Measurements from ENCODE around the gene VPS9D1. TPM values are rescaled to one million over a fixed set of nuclear protein-coding genes. Genes with fewer than 3 reads are reported as not detected.

The VPS9D1 gene
- total RNA-seq, 1 donor from 2014 or later, result 20.2 TPM

DNA sequence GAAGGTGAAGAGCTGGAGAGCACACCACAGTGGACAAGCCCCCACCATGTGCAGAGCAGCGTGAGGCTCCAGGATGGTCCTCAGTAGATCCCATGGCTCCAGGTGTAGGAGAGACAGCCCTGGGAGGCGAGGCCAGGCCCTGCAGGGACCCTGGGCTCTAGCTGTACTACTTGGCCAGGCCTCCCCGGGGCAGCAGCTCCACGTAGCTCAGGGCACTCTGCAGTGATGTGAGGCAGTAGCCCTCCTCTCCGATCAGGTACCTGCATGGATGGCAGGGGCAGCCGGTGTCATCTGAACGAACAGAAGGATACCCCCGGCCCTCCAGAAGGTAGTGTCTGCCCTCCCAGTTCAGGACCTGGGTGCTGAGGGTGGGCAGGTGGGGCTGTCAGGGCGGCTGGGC is 13.0 kb downstream of the VPS9D1 start:
- Mint-ChIP-seq H3K4me3 (no peak overlapping the region), H3K27ac (ENCODE audit: unreplicated experiment) (no peak overlapping the region), H3K36me3 (ENCODE audit: low read depth) (no peaks in the 10 kb centered on the region), H3K27me3 (ENCODE audit: low read depth) (peaks cover 6% of the 10 kb centered on the region), H3K9me3 (no peaks in the 10 kb centered on the region), H3K4me1 (peaks cover 9% of the 10 kb centered on the region)
- TF ChIP-seq, protein P1, sequence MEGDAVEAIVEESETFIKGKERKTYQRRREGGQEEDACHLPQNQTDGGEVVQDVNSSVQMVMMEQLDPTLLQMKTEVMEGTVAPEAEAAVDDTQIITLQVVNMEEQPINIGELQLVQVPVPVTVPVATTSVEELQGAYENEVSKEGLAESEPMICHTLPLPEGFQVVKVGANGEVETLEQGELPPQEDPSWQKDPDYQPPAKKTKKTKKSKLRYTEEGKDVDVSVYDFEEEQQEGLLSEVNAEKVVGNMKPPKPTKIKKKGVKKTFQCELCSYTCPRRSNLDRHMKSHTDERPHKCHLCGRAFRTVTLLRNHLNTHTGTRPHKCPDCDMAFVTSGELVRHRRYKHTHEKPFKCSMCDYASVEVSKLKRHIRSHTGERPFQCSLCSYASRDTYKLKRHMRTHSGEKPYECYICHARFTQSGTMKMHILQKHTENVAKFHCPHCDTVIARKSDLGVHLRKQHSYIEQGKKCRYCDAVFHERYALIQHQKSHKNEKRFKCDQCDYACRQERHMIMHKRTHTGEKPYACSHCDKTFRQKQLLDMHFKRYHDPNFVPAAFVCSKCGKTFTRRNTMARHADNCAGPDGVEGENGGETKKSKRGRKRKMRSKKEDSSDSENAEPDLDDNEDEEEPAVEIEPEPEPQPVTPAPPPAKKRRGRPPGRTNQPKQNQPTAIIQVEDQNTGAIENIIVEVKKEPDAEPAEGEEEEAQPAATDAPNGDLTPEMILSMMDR (conservative IDR thresholded peaks at IDR 0.05), result no peak
- DNase-seq (ENCODE audit: low read depth, low spot score), result no peak

DNA sequence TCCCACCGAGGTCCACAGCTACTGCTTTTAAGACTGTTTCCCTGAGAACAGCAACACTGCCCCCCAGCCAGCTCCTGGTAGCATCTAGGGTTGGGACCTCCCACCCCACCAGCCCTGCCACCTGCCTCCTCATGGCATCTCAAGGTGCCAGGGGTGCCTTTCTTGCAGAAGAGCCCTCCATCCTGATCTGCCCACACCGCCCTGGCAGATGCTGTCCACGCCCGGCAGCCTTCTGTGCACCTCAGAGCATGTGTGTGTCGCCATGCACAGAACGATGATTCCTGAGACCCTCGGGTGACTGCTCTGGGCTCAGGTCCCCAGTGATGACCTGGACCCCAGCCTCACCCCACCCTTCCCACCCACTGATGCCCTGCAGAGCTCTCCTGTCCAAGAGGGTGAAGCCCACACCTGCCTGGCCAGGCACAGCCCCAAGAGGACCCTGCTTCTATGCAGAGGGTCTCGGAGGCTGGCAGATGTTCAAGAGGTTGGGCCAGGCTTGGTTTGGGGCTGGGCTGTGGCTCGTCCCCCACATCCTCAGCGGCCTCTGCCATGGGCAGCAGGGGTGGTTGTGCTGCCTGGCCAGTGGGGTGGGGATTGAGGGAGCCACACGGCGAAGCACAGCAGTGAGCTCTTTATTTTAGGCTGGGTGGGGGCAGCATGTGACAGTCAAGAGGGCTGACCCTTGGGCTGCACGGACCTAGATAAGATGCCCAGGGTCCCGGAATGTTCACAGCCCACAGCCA is 14.0 kb downstream of the VPS9D1 start:
- DNase-seq (ENCODE audit: low read depth, low spot score), result no peak
- H3K4me3 Mint-ChIP-seq, result no peak overlapping the region
- no peaks in the 10 kb centered on the region for H3K9me3 Mint-ChIP-seq
- H3K4me1 Mint-ChIP-seq, result peaks cover 9% of the 10 kb centered on the region
- TF ChIP-seq, protein P1 (conservative IDR thresholded peaks at IDR 0.05), result no peak
- H3K27ac Mint-ChIP-seq (ENCODE audit: unreplicated experiment), result no peak overlapping the region
- peaks cover 6% of the 10 kb centered on the region for H3K27me3 Mint-ChIP-seq (ENCODE audit: low read depth)
- H3K36me3 Mint-ChIP-seq (ENCODE audit: low read depth), result no peaks in the 10 kb centered on the region

DNA sequence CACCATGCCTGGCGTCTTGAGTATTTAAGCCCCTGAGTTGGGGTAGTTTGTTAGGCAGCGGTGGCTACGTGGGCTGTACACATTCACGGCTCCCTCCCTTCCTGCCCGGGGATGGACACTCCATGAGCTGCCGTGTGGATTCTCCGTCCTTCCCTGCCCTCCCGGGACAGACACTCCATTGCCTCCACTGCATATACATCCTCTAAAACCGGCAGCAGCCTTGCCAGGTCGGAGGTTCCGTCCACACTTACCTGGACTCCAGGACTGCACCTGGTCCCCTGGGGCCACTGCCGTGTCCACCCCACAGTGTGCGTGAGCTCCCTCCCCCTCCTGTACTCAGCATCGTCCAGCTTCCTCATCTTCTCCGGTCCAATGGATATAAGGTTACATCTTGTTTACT is 15.7 kb downstream of the VPS9D1 start:
- no peak overlapping the region for H3K27ac Mint-ChIP-seq (ENCODE audit: unreplicated experiment)
- H3K9me3 Mint-ChIP-seq, result no peaks in the 10 kb centered on the region
- TF ChIP-seq, protein P1 (conservative IDR thresholded peaks at IDR 0.05), result no peak
- H3K27me3 Mint-ChIP-seq (ENCODE audit: low read depth), result peaks cover 3% of the 10 kb centered on the region
- peaks cover 12% of the 10 kb centered on the region for H3K4me1 Mint-ChIP-seq
- DNase-seq (ENCODE audit: low read depth, low spot score), result no peak
- peak overlapping the region; percentile 52 for H3K4me3 Mint-ChIP-seq
- no peaks in the 10 kb centered on the region for H3K36me3 Mint-ChIP-seq (ENCODE audit: low read depth)

DNA sequence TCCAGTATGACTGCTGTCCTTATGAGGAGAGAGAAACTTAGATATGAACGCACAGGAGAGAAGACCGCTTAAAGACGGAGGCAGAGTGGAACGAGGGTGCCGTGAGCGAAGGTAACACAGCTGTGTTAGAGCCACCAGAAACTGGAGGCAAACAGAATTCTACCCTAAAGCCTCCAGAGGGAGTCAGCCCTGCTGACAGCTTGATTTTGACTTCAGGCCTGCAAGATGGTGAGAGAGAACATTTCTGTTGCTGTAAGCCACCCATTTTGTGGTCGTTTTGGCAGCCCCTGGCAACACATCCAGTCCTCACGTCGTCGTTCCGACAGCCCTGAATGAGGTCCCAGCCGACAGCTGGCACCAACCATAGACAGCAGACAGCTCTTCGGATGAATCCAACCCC is 16.4 kb downstream of the VPS9D1 start:
- H3K27ac Mint-ChIP-seq (ENCODE audit: unreplicated experiment), result no peak overlapping the region
- no peaks in the 10 kb centered on the region for H3K36me3 Mint-ChIP-seq (ENCODE audit: low read depth)
- TF ChIP-seq, protein P1 (conservative IDR thresholded peaks at IDR 0.05), result no peak
- no peaks in the 10 kb centered on the region for H3K9me3 Mint-ChIP-seq
- peaks cover 3% of the 10 kb centered on the region for H3K27me3 Mint-ChIP-seq (ENCODE audit: low read depth)
- peak overlapping the region; percentile 61 for H3K4me3 Mint-ChIP-seq
- H3K4me1 Mint-ChIP-seq, result peaks cover 13% of the 10 kb centered on the region
- no peak for DNase-seq (ENCODE audit: low read depth, low spot score)

DNA sequence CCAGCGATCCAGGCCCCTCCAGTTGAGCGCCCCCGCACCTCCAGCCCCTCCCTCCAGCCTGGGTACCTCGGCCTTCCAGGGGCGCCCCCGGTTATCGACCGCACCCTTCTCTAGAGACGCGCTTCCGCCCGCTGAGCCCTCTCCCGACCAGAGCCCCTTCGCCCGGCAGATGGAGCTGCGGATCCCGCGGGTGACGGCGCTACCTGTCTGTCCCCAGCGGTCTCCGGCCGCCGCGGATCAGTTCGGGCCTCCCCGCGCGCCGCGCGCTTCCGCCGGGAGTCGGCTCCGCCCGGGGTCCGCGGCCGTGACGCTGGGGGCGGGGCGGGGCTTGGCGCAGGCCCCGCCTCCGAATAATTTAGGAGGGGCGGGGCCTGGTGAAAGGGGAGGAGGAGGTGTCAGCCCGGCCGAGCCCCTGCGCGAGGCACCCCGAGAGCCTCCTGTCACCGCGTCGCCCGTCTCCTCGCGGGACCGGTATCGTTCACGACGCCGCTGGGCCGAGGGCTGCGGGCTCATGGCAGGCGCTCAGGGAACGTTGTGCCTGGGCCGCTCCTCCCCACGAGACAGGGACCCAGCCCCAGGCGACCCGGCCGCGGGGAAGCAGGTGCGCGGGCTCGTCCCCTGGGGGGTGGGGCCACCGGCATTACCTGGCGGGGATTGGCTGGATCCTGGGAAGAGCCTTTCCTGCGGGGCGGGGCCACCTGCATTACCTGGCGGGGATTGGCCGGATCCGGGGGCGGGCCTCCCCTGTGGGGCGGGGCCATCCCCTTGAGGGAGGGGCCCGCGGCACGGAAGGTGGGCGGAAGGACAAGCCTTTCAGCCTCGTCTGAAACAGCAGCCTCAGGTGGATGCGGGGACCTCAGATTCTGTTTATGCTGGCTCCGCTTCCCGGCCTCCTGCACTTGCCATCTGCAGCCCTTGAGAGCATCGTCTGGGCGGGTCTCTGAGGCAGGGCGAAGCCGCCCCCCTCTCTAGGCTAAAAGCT is 19.0 kb downstream of the VPS9D1 start, which contains the start of gene SPATA2L:
Gene SPATA2L (minus strand): TSS at position 281 of the 982 bp plus-strand sequence. CDS start 473 bp downstream, outside the sequence.
- peaks cover 3% of the 10 kb centered on the region for H3K36me3 Mint-ChIP-seq (ENCODE audit: low read depth)
- no peaks in the 10 kb centered on the region for H3K9me3 Mint-ChIP-seq
- peaks cover 3% of the 10 kb centered on the region for H3K27me3 Mint-ChIP-seq (ENCODE audit: low read depth)
- DNase-seq (ENCODE audit: low read depth, low spot score), result peak; percentile 83
- H3K4me1 Mint-ChIP-seq, result peaks cover 17% of the 10 kb centered on the region
- H3K27ac Mint-ChIP-seq (ENCODE audit: unreplicated experiment), result no peak within 1 kb of the TSS
- H3K4me3 Mint-ChIP-seq, result peak within 1 kb of the TSS; percentile 86
- TF ChIP-seq, protein P1 (conservative IDR thresholded peaks at IDR 0.05), result peak; percentile 41
